ENCODE measurements around the gene UBFD1.
"Not testable (repeated sequence)": the region's sequence is repeated elsewhere in the genome, so short reads cannot be mapped to it uniquely, and the experiment has no call there.

Gene UBFD1

GRCh38 chr16:23579371-23579770, 21.8 kb downstream of the UBFD1 start:
- Histone ChIP-seq H3K36me3 (ENCODE audit: control insufficient read depth, insufficient read depth, low read length) (peaks cover 8% of the 10 kb centered on the region), H3K27me3 (replicated peaks; ENCODE audit: control insufficient read depth, insufficient read depth, low read length) (no peaks in the 10 kb centered on the region), H3K4me3 (replicated peaks; ENCODE audit: low read depth, low read length) (no peak overlapping the region)
- TF ChIP-seq, protein P1, sequence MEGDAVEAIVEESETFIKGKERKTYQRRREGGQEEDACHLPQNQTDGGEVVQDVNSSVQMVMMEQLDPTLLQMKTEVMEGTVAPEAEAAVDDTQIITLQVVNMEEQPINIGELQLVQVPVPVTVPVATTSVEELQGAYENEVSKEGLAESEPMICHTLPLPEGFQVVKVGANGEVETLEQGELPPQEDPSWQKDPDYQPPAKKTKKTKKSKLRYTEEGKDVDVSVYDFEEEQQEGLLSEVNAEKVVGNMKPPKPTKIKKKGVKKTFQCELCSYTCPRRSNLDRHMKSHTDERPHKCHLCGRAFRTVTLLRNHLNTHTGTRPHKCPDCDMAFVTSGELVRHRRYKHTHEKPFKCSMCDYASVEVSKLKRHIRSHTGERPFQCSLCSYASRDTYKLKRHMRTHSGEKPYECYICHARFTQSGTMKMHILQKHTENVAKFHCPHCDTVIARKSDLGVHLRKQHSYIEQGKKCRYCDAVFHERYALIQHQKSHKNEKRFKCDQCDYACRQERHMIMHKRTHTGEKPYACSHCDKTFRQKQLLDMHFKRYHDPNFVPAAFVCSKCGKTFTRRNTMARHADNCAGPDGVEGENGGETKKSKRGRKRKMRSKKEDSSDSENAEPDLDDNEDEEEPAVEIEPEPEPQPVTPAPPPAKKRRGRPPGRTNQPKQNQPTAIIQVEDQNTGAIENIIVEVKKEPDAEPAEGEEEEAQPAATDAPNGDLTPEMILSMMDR (IDR thresholded peaks at IDR 0.05; ENCODE audit: insufficient read depth, low read length, poor library complexity, severe bottlenecking): no peak
- DNase-seq (ENCODE audit: extremely low read depth, insufficient read length): no peak

- peaks cover 10% of the 10 kb centered on the region for H3K36me3 ChIP-seq (ENCODE audit: control insufficient read depth, insufficient read depth, low read length)
- DNase-seq (ENCODE audit: extremely low read depth, insufficient read length): no peak
- H3K27me3 ChIP-seq (replicated peaks; ENCODE audit: control insufficient read depth, insufficient read depth, low read length): no peaks in the 10 kb centered on the region
- H3K4me3 ChIP-seq (replicated peaks; ENCODE audit: low read depth, low read length): no peak overlapping the region
- TF ChIP-seq, protein P1 (IDR thresholded peaks at IDR 0.05; ENCODE audit: insufficient read depth, low read length, poor library complexity, severe bottlenecking): no peak
These were observed 22.9 kb downstream of the UBFD1 start for GRCh38 chr16:23580391-23580790.

DNA sequence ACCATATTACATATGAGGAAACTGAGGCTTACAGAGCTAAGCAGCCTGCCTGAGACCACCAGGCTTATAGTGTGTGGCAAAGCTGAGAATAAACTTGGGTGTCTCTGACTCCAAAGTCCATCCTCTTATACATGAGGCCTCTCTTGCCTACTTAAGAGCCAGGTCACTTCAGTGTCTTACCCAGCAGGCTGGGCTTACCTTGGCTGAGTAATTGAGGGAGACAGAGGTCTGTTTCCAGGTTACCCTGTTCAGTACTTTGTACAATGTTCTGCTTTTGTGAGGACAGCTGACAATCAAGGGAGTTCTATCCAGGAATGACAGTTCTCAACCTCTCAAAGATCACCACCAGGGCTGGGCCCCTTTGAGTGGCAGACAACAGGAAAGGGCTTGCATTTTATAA, 24.2 kb downstream of the UBFD1 start:
- TF ChIP-seq, protein P1 (IDR thresholded peaks at IDR 0.05; ENCODE audit: insufficient read depth, low read length, poor library complexity, severe bottlenecking): no peak
- no peak for DNase-seq (ENCODE audit: extremely low read depth, insufficient read length)
- Histone ChIP-seq H3K36me3 (ENCODE audit: control insufficient read depth, insufficient read depth, low read length) (peaks cover 12% of the 10 kb centered on the region), H3K27me3 (replicated peaks; ENCODE audit: control insufficient read depth, insufficient read depth, low read length) (no peaks in the 10 kb centered on the region), H3K4me3 (replicated peaks; ENCODE audit: low read depth, low read length) (no peak overlapping the region)

- H3K36me3 ChIP-seq (ENCODE audit: control insufficient read depth, insufficient read depth, low read length): peaks cover 15% of the 10 kb centered on the region
- not testable (repeated sequence) for DNase-seq (ENCODE audit: extremely low read depth, insufficient read length); H3K27me3 ChIP-seq (replicated peaks; ENCODE audit: control insufficient read depth, insufficient read depth, low read length); H3K4me3 ChIP-seq (replicated peaks; ENCODE audit: low read depth, low read length)
These were observed 25.7 kb downstream of the UBFD1 start for GRCh38 chr16:23583271-23583670.

DNA sequence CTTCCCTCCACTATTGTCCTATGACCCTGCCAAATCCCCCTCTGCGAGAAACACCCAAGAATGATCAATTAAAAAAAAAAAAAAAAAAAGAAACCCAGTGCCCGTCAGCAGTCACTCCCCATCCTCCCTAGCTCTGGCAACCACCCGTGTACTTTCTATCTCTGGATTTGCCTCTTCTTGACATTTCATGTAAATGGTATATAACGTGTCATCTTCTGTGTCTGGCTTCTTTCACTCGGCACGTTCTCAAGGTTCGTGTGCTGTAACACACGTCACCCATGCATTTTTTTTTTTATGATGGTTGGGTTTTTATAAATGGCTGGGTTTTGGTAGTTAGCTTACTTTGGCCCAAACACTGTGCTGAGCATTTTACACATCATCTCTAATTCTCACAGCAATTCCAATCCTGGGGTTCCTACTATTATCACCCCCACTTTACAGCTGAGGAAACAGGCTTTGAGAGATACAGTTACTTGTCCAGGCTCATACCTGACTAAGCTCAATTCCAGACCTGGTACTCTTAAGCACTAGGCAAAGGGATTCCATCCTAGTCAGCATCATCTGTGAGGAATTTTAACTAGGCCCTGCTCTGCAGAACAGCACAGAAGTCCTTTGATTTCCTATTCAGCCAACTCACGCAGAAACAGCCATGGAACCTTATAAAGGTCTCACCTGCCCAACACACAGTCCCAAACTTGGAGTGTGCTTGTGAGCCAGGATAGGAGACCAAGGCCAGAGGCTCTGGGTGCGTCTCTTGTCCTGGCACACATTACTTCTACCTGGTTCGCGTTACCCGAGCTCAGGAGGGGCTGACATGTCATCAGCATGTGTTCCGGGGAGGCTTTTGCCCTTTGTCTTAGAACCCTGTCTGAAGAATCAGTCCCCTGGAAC, 26.9 kb downstream of the UBFD1 start:
- TF ChIP-seq, protein P1 (IDR thresholded peaks at IDR 0.05; ENCODE audit: insufficient read depth, low read length, poor library complexity, severe bottlenecking): no peak
- Histone ChIP-seq H3K4me3 (replicated peaks; ENCODE audit: low read depth, low read length) (no peak overlapping the region), H3K27me3 (replicated peaks; ENCODE audit: control insufficient read depth, insufficient read depth, low read length) (no peaks in the 10 kb centered on the region), H3K36me3 (ENCODE audit: control insufficient read depth, insufficient read depth, low read length) (peaks cover 15% of the 10 kb centered on the region)
- no peak for DNase-seq (ENCODE audit: extremely low read depth, insufficient read length)

- TF ChIP-seq, protein P1 (IDR thresholded peaks at IDR 0.05; ENCODE audit: insufficient read depth, low read length, poor library complexity, severe bottlenecking): no peak
- no peak for DNase-seq (ENCODE audit: extremely low read depth, insufficient read length)
- Histone ChIP-seq H3K36me3 (ENCODE audit: control insufficient read depth, insufficient read depth, low read length) (peaks cover 25% of the 10 kb centered on the region), H3K27me3 (replicated peaks; ENCODE audit: control insufficient read depth, insufficient read depth, low read length) (no peaks in the 10 kb centered on the region), H3K4me3 (replicated peaks; ENCODE audit: low read depth, low read length) (no peak overlapping the region)
These were observed 30.2 kb downstream of the UBFD1 start for GRCh38 chr16:23587726-23588125.
